GM19397 (cell line): ENCODE results near the gene SCAMP1.
"Not testable (repeated sequence)": the region's sequence is repeated elsewhere in the genome, so short reads cannot be mapped to it uniquely, and the experiment has no call there.

Source experiments
- ATAC-seq: cut with Tn5 transposase; IDR thresholded peaks from one replicate; pipeline ENCODE4 v1.9.1; 2021; ENCODE audit warnings: mild to moderate bottlenecking, moderate library complexity; ENCODE audit not compliant: unreplicated experiment

The SCAMP1 gene

DNA sequence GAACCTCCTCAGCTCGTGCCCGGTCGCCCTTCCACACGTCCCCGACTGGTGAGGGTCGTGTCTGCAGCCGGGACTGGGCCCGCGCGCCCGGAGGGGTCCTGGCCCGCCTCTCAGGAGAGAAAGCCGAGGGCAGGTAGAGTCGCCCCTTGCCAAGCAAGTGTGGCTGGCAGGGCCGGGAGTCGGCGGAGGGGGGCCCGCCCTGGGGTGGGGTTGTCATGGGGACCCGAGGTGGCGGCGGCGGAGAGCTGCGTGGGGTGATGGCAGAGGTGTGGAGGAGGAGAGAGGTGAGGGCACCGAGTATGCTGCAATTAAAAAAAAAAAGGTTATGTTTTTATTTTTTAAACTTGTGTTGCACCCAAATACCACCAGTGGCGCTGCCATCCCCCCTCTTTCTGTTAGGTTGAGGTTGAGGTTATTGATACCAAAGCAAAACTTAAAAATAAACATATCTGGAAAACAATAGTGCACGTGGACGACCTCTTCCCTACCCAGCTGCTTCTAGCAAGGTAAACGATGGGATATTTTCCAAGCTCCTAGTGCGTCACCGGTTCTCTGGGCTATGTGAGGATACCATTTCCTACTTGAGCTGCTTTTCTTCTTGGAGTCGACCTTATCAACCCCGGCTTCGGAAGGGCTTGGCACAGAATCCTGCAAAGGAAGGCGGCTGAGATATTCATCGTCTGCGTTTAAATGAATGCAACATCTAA lies 660 bp downstream of the SCAMP1 start:
- peak; percentile 34 for ATAC-seq

DNA sequence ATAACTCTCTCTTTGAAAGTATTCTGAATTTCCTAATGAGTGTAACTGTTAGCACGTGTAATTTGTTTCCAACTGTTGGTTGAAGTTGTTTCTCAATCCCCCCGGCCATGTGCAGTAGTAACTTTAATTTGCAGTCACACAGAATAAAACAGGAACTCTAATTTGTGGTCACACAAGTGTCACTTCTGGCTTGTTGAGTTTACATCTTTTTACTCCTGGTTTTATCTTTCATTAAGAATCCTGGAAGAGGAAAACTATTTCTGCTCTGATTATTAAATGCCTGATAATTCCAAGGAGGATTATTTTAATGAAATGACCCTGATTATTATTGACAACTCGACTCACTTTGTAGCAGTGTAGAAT lies 1.2 kb downstream of the SCAMP1 start:
- ATAC-seq = no peak

DNA sequence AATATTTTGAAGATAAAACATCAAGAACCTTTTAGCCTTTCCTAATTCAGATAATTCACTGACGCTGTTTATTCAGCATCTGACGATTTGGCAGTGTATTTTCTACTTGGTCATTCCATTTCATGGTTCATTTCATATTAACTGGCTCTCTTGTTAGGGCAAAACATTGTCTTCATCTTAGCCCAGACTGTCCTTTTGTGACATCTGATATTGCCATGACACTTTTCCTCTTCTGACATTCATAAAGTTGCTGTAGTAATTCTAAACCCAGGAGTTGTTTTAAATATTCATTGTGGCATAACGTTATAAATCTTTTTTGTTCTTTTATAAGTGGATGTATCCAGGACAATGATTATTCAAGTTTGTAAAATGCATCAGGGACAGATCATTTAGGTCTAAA lies 1.8 kb downstream of the SCAMP1 start:
- no peak for ATAC-seq

- no peak for ATAC-seq
Measured at GRCh38 chr5:78364005-78364404, 3.6 kb downstream of the SCAMP1 start.

GRCh38 chr5:78367318-78367991 lies 7.0 kb downstream of the SCAMP1 start:
- no peak for ATAC-seq

GRCh38 chr5:78369680-78370079 lies 9.3 kb downstream of the SCAMP1 start:
- no peak for ATAC-seq

DNA sequence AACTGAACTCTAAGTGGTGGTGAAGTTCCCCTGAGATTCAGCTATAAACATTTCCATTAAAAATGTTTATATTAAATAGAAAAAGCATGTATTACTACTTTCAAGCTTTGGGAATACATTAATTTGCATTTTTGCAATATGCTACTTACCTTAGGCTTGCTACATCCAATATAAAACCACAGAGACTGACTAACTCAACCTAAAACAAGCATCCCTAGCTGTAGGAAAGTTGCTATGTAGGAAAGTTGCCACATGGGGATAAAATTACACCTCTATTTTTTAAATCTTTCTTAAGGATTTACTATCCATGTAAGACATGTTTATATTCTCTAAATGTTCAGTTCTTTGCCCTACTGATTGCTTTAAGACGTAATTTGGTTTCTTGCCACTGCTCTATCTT lies 12.8 kb downstream of the SCAMP1 start:
- ATAC-seq = no peak

DNA sequence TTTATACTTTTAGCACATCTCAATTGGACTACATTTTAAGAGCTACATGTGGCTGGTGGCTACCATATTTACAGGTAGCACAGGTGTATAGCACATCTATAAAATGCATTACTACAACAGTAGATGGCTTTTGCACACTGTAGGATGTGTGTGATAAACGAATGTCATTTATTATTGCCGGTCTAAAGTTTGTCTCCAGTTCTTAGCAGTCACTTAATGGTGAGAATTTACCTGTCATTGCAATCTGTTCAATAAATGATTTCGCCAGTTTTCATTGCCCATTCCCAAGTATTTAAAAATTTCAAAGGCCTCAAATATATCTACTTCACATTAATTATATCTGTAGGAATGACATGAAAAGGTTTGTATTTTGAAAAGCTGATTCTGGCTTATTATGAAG lies 15.9 kb downstream of the SCAMP1 start:
- no peak for ATAC-seq

- ATAC-seq = no peak
Measured at GRCh38 chr5:78377056-78377717, 16.8 kb downstream of the SCAMP1 start.

- no peak for ATAC-seq
Measured at GRCh38 chr5:78377718-78378105, 17.3 kb downstream of the SCAMP1 start.

DNA sequence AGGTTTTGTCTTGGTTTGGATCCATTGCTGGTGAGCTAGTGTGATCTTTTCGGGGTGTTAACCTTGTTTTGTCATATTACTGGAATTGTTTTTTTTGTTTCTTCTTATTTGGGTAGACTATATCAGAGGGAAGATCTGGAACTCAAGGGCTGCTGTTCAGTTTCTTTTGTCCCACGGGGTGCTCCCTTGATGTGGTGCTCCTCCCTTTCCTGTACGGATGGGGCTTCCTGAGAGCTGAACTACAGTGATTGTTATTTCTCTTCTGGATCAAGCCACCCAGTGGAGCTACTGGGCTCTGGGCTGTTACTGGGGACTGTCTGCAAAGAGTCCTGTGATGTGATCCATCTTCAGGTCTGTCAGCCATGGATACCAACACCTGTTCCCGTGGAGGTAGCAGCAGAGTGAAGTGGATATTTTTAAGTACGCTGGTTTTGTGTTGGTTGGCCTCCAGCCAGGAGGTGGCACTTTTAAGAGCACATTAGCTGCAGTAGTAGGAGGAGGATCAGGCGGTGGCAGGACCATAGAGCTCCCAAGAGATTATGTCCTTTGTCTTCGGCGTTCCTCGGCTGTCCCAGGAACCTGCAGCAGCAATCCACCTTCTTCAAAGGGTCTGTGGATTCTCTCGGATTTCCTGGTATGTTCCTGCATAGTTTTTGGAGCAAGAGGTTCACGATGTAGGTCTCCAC lies 27.2 kb downstream of the SCAMP1 start:
- ATAC-seq = no peak

- not testable (repeated sequence) for ATAC-seq
Measured at GRCh38 chr5:78391357-78391756, 30.9 kb downstream of the SCAMP1 start.

DNA sequence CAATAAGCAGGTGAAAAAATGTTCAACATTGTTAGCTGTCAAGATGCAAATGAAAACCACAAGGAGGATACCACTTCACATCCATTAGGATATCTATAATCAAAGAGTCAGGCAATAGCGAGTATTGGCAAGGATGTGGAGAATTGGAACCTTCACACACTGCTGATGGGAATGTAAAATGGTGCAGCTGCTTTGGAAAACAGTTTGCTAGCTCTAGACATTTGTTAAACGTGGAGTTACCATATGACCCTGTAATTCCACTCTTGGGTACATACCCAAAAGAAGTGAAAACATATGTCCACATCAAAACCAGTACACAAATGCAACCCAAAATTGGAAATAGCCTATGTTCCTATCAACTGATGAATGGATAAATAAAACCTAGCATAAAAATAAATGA lies 37.4 kb downstream of the SCAMP1 start:
- no peak for ATAC-seq

DNA sequence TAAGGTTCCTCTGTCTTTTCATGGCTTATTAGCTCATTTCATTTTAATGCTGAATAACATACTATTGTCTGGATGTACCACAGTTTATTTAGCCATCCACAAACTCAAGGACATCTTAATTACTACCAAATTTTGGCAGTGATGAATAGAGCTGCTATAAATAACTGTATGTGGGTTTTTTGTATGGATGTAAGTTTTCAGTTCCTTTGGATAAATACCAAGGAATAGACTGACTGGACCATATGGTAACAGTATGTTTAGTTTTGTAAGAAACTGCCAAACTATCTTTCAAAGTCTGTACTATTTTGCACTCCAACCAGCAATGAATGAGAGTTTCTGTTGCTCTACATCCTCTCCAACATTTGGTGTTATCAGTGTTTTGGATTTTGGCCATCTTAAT lies 38.7 kb downstream of the SCAMP1 start:
- ATAC-seq = no peak

GRCh38 chr5:78404682-78405293 lies 44.4 kb downstream of the SCAMP1 start:
- ATAC-seq = no peak

DNA sequence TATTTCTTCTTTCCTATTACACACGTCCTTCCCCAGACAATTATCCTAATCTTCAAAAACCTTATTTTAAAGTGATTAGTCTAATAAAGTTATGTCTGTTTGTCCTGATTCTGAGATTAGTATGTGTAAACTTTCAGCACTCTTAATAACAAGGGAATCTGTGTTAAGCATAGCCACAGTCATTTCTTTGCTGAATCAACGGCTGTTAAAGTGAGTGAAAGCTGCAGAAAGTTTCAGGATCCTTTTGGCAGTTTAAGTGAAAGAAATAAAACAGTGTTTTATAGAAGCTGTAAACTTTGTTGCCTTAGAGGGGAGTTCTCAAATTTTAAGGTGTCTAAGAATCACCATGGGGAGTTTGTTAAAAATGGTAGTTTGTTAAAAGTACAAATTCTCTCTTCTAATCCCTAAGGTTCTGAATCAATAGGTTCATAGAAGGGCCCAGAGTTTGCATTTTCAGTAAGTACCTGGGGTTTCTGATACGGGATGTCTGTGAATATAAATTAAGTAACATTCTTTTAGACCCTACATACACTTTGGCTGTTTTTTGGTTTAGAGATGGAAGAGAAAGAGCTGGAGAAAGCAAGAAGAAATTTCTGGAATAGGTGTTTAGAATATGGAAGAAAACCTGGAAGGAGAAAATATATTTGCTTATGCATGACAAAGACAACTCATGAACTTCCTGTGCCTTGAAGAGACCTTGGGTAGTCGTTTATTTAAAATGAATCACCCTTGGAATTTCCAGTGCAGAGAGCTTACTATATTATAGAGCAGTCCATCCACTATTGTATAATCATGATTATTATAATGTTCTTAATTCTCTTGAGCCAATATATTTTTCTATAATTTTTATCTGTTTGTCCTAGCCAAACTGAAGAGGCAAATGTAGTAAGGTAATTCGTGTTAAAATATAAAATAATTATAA lies 45.7 kb downstream of the SCAMP1 start:
- no peak for ATAC-seq

DNA sequence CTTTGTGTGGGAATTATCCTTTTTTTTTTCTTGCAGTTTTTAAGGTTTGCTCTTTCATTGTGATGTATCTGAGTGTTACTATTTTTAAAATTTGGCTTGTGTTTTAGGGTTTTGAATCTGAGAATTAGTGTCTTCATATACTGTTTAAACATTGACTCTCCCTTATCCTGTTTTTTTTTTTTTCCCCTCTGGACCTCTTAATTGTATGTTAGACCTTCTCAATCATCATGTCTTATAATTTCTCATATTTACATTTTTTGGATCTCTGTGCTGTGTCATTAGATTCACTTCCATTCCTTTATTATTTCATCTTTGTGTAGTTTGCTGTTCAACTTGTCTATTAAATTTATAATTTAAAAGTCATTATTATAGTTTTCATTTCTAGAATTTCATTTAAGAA lies 47.0 kb downstream of the SCAMP1 start:
- ATAC-seq = no peak

- ATAC-seq = no peak
Measured at GRCh38 chr5:78411586-78411985, 51.2 kb downstream of the SCAMP1 start.

DNA sequence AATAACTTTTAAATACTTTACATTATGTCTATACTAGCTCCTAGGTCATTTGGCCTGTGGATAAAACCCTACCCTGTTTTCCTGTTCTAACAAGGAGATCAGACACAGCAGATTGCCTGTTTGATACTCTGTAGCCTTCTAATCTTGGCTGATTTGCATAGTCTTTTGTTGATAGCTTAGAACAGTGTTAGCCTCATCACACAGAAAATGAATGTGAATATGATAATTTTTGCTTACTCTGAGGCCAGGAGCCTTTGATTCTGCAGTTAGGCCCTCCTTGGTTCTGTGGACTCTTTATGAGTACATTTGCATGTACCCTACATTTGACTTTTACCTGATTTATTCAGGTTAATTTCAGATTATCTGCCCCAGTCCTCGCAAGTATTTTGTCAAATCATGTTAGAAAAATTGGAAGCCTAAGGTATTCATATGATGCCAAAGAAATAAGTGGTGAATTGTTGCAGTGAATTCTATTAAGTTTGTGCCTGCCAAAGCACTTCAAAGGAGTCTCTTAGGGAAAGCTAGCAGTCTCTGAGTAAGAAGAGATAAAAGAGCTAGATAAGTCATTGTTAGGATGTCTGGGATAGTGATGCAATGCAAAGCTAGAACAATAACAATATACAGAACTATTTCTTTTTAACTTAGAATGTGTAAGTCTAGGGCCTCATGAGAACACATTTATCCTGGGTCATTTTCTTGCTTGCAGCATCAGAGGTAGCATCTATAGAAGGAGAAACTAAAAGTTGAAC lies 56.4 kb downstream of the SCAMP1 start:
- ATAC-seq = no peak

GRCh38 chr5:78419396-78419795 lies 59.0 kb downstream of the SCAMP1 start:
- no peak for ATAC-seq
